H1 (cell line): Measurements from ENCODE around the gene GABPB2. TPM values are rescaled to one million over a fixed set of nuclear protein-coding genes. Genes with fewer than 3 reads are reported as not detected.

ENCODE experiments used
- CTCF ChIA-PET: fragments of 300-600 bp; sonication (Branson Sonifier 250); formaldehyde crosslinking; loops from one replicate; lab custom pipeline; 2021; ENCODE audit not compliant: partially characterized antibody; lab: Charles Lee
- POLR2A ChIA-PET: fragments of 300-600 bp; sonication (Branson Sonifier 250); formaldehyde crosslinking; loops from one replicate; lab custom pipeline; 2021; ENCODE audit warnings: inconsistent platforms; ENCODE audit not compliant: partially characterized antibody; lab: Charles Lee
- DNase-seq, 2 experiments: peaks; one replicate each; pipeline versions ENCODE4 v3.0.0 to v3.0.0-alpha.2; 2010 to 2022; ENCODE audit warnings: low spot score in 2 of 2, low read depth in 1 of 2, mixed read lengths in 1 of 2
- FAIRE-seq: peaks from 2 replicates; lab custom pipeline; 2011; peaks lifted over from hg19 to GRCh38; lab: Jason Lieb, UNC
- H2AFZ ChIP-seq: 2 replicates; pipeline ENCODE4 v1.8.1; 2012; ENCODE audit warnings: low read length, inconsistent platforms
- H2AK5ac ChIP-seq: 2 replicates; pipeline ENCODE4 v1.6.1; 2013; ENCODE audit warnings: low read depth, low read length
- H2BK120ac ChIP-seq: replicated peaks from 2 replicates; pipeline ENCODE3; 2013; ENCODE audit warnings: low read depth, low read length, inconsistent platforms
- H2BK12ac ChIP-seq: 2 replicates; pipeline ENCODE4 v1.6.1; 2013; ENCODE audit warnings: low read depth, low read length
- H2BK15ac ChIP-seq: 2 replicates; pipeline ENCODE4 v1.6.1; 2013; ENCODE audit warnings: low read length
- H2BK20ac ChIP-seq: 2 replicates; pipeline ENCODE4 v1.6.1; 2013; ENCODE audit warnings: low read length
- H2BK5ac ChIP-seq: 2 replicates; pipeline ENCODE4 v1.6.1; 2013; ENCODE audit warnings: low read depth, low read length
- H3K14ac ChIP-seq: 2 replicates; pipeline ENCODE4 v1.6.1; 2013; ENCODE audit warnings: inconsistent platforms; ENCODE audit not compliant: insufficient read length
- H3K18ac ChIP-seq: 2 replicates; pipeline ENCODE4 v1.6.1; 2013; ENCODE audit warnings: low read length; ENCODE audit errors: extremely low read depth
- H3K23ac ChIP-seq: 2 replicates; pipeline ENCODE4 v1.6.1; 2013; ENCODE audit warnings: inconsistent platforms; ENCODE audit not compliant: insufficient read length
- H3K23me2 ChIP-seq: 2 replicates; pipeline ENCODE4 v1.6.1; 2013; ENCODE audit warnings: low read depth, low read length
- H3K27ac ChIP-seq: 2 replicates; pipeline ENCODE4 v1.6.1; 2011; ENCODE audit warnings: low read depth, low read length, inconsistent platforms
- H3K27me3 ChIP-seq, 4 experiments: replicated peaks in 1 of 4; 1 replicate in 1 of 4; 2 replicates in 3 of 4; pipeline versions ENCODE4 v1.6.1 to v1.8.1; 2011 to 2013; ENCODE audit warnings: low read length in 3 of 4, mild to moderate bottlenecking in 3 of 4, inconsistent platforms in 2 of 4, mixed read lengths in 2 of 4, moderate library complexity in 1 of 4; ENCODE audit not compliant: control insufficient read depth in 3 of 4, insufficient read depth in 3 of 4; ENCODE audit errors: extremely low read depth in 1 of 4
- H3K36me3 ChIP-seq, 4 experiments: 2 replicates each; pipeline versions ENCODE4 v1.6.1 to v1.8.1; 2011 to 2013; ENCODE audit warnings: mild to moderate bottlenecking in 4 of 4, low read length in 3 of 4, moderate library complexity in 2 of 4, control low read depth in 1 of 4, inconsistent platforms in 1 of 4; ENCODE audit not compliant: insufficient read depth in 4 of 4, control insufficient read depth in 2 of 4
- H3K4ac ChIP-seq: replicated peaks from 2 replicates; pipeline ENCODE3; 2013; ENCODE audit warnings: low read length, low read depth, mixed read lengths, inconsistent platforms; ENCODE audit not compliant: insufficient read length
- H3K4me1 ChIP-seq, 4 experiments: replicated peaks in 1 of 4; 1 replicate in 1 of 4; 2 replicates in 3 of 4; pipeline versions ENCODE4 v1.6.1 to v1.8.1; 2011 to 2013; ENCODE audit warnings: low read length in 3 of 4, inconsistent platforms in 2 of 4, mixed read lengths in 1 of 4; ENCODE audit not compliant: insufficient read depth in 4 of 4, control insufficient read depth in 3 of 4
- H3K4me2 ChIP-seq, 2 experiments: 2 replicates each; pipeline versions ENCODE4 v1.6.1 to v1.8.1; 2011 to 2013; ENCODE audit warnings: low read depth in 2 of 2, low read length in 2 of 2, control low read depth in 1 of 2, inconsistent platforms in 1 of 2, mild to moderate bottlenecking in 1 of 2; ENCODE audit not compliant: insufficient read depth in 1 of 2
- H3K4me3 ChIP-seq, 4 experiments: fragments of 200-600, 300-600 bp in 1 of 4; sonication (generic), shearing (Covaris generic), sonication (Bioruptor Twin) in 1 of 4; 2 replicates each; pipeline versions ENCODE4 v1.5.1 to v1.8.1; 2011 to 2016; ENCODE audit warnings: low read length in 4 of 4, low read depth in 3 of 4, control low read depth in 2 of 4, inconsistent platforms in 2 of 4, mild to moderate bottlenecking in 2 of 4, mixed read lengths in 1 of 4, moderate library complexity in 1 of 4; ENCODE audit not compliant: insufficient read depth in 2 of 4; ENCODE audit errors: extremely low read depth in 1 of 4
- H3K56ac ChIP-seq: replicated peaks from 2 replicates; pipeline ENCODE3; 2013; ENCODE audit warnings: low read depth, mild to moderate bottlenecking, mixed read lengths, low read length, inconsistent platforms; ENCODE audit not compliant: insufficient read length
- H3K79me1 ChIP-seq: 2 replicates; pipeline ENCODE4 v1.6.1; 2013; ENCODE audit warnings: low read depth, low read length, control low read depth
- H3K79me2 ChIP-seq, 2 experiments: 2 replicates each; pipeline versions ENCODE4 v1.6.1 to v1.8.1; 2012 to 2013; ENCODE audit warnings: low read length in 2 of 2, mild to moderate bottlenecking in 2 of 2, inconsistent platforms in 1 of 2; ENCODE audit not compliant: insufficient read depth in 2 of 2, control insufficient read depth in 1 of 2
- H3K9ac ChIP-seq, 4 experiments: replicated peaks in 1 of 4; 1 replicate in 1 of 4; 2 replicates in 3 of 4; pipeline versions ENCODE4 v1.6.1 to v1.8.1; 2011 to 2013; ENCODE audit warnings: low read depth in 3 of 4, low read length in 3 of 4, control low read depth in 2 of 4, mild to moderate bottlenecking in 2 of 4, moderate library complexity in 2 of 4, inconsistent platforms in 1 of 4; ENCODE audit errors: extremely low read depth in 1 of 4
- H3K9me3 ChIP-seq, 2 experiments: 2 replicates each; pipeline versions ENCODE4 v1.6.1 to v1.8.1; 2012 to 2013; ENCODE audit warnings: mild to moderate bottlenecking in 2 of 2, moderate library complexity in 2 of 2, control low read depth in 1 of 2, inconsistent platforms in 1 of 2, low read depth in 1 of 2, low read length in 1 of 2, mixed read lengths in 1 of 2; ENCODE audit not compliant: insufficient read depth in 2 of 2
- H4K20me1 ChIP-seq, 2 experiments: replicated peaks in 1 of 2; 2 replicates each; pipeline versions ENCODE3 to v1.8.1; 2011 to 2013; ENCODE audit warnings: inconsistent platforms in 2 of 2, low read length in 2 of 2, mild to moderate bottlenecking in 1 of 2; ENCODE audit not compliant: insufficient read depth in 2 of 2, control insufficient read depth in 1 of 2
- H4K5ac ChIP-seq: 2 replicates; pipeline ENCODE4 v1.6.1; 2013; ENCODE audit warnings: low read length, low read depth, mixed read lengths, inconsistent platforms; ENCODE audit not compliant: insufficient read length
- H4K8ac ChIP-seq: 2 replicates; pipeline ENCODE4 v1.8.0; 2013; ENCODE audit warnings: mild to moderate bottlenecking, moderate library complexity, low read length, inconsistent platforms; ENCODE audit not compliant: insufficient read depth; ENCODE audit errors: extremely low read depth
- H4K91ac ChIP-seq: replicated peaks from 2 replicates; pipeline ENCODE3; 2013; ENCODE audit warnings: low read length, mixed read lengths, inconsistent platforms; ENCODE audit not compliant: insufficient read length
- ASH2L ChIP-seq: fragments of 200-600, 300-600 bp; sonication (generic); IDR thresholded peaks from one replicate; pipeline ENCODE4 v1.7.1; 2017; ENCODE audit warnings: low read length
- CBX8 ChIP-seq: fragments of 300-800, 300-1000 bp; sonication (generic); IDR thresholded peaks from 2 replicates; pipeline ENCODE4 v1.7.1; 2016; ENCODE audit warnings: low read depth, low read length, borderline replicate concordance
- CEBPB ChIP-seq: IDR thresholded peaks from 2 replicates; pipeline ENCODE4 v1.6.1; 2012; ENCODE audit warnings: low read depth, low read length
- HDAC6 ChIP-seq: IDR thresholded peaks from one replicate; pipeline ENCODE4 v1.7.1; 2012; ENCODE audit warnings: low read depth, mild to moderate bottlenecking, inconsistent platforms, low read length, moderate library complexity
- POLR2A ChIP-seq, 2 experiments: IDR thresholded peaks; 1 replicate in 1 of 2; 2 replicates in 1 of 2; pipeline ENCODE4 v1.6.1; 2011; ENCODE audit warnings: low read depth in 2 of 2, low read length in 2 of 2, mild to moderate bottlenecking in 2 of 2; ENCODE audit errors: control extremely low read depth in 1 of 2
- POU5F1 ChIP-seq: IDR thresholded peaks from 2 replicates; pipeline ENCODE4 v1.6.1; 2011; ENCODE audit warnings: low read depth, mild to moderate bottlenecking, low read length, moderate library complexity
- RFX5 ChIP-seq: IDR thresholded peaks from 2 replicates; pipeline ENCODE4 v1.6.1; 2011; ENCODE audit warnings: low read depth, low read length, improper control_type of control experiment, borderline replicate concordance
- SIRT6 ChIP-seq: IDR thresholded peaks from one replicate; pipeline ENCODE4 v1.7.1; 2012; ENCODE audit warnings: low read length, inconsistent platforms
- SP2 ChIP-seq: IDR thresholded peaks from 2 replicates; pipeline ENCODE4 v1.6.1; 2012; ENCODE audit warnings: mild to moderate bottlenecking, low read length, inconsistent platforms
- TBP ChIP-seq: IDR thresholded peaks from 2 replicates; pipeline ENCODE4 v1.6.1; 2011; ENCODE audit warnings: low read depth, low read length, improper control_type of control experiment
- TEAD4 ChIP-seq: IDR thresholded peaks from 2 replicates; pipeline ENCODE4 v1.6.1; 2012; ENCODE audit warnings: low read depth, low read length, inconsistent platforms, mixed read lengths
- USF2 ChIP-seq: IDR thresholded peaks from 2 replicates; pipeline ENCODE4 v1.6.1; 2011; ENCODE audit warnings: low read length, improper control_type of control experiment
- WGBS, 2 experiments: shearing (Covaris generic) in 1 of 2; methylation state at CpG; one replicate each; pipeline versions ENCODE4 v1.1.6 to v1.1.7; 2013 to 2015; ENCODE audit warnings: low lambda C conversion rate in 2 of 2, mixed read lengths in 2 of 2, inconsistent platforms in 1 of 2, low coverage in 1 of 2, missing lambda C conversion rate in 1 of 2; ENCODE audit not compliant: insufficient replicate concordance in 2 of 2, insufficient coverage in 1 of 2, insufficient read length in 1 of 2; ENCODE audit errors: extremely low coverage in 1 of 2, missing lambda C conversion rate in 1 of 2; 5-methylcytosine and 5-hydroxymethylcytosine counted together
- polyA plus RNA-seq, 7 experiments: library from polyadenylated mRNA; depleted of rRNA in 3 of 7; stranded (reverse) in 5 of 7; unstranded in 2 of 7; fragments of >200 nt in 5 of 7; fragments of 200-250 nt in 2 of 7; gene quantifications; 1 replicate in 5 of 7; 2 replicates in 1 of 7; 4 replicates in 1 of 7; pipeline versions ENCODE4 v1.2.1 to v1.2.3, GENCODE V29; 2011 to 2013; ENCODE audit warnings: missing spikeins in 2 of 7, mixed read lengths in 2 of 7
- total RNA-seq: library from RNA; stranded (reverse); fragmentation: NEBNext Ultra II Directional; extraction: Animal tissue kit (Norgen Biotek cat#: 25700); gene quantifications from 2 replicates; pipeline ENCODE4 v1.2.1, GENCODE V29; 2021

The GABPB2 gene
- total and polyA plus RNA-seq, 2 of the 8 experiments (the other 6 are each of a cell fraction or from before 2014, with no cell fraction given) = 1.8 to 2.4 TPM

GRCh38 chr1:151166505-151166956 lies 96.0 kb downstream of the GABPB2 start:
- POLR2A ChIA-PET = interaction anchor here (0.6 to 2.4 kb wide), 12 partner anchors 9 to 119 kb away, joined by 3 to 13 read pairs (median 4); partner anchors contain the start of genes PSMD4 and TMOD4
- TF ChIP-seq CEBPB (no peak), SP2 (no peak), POLR2A (IDR thresholded peaks at IDR 0.05; ENCODE audit: control extremely low read depth in 1 of 2, low read depth in 2 of 2, low read length in 2 of 2) (no peak), TEAD4 (no peak), POU5F1 (no peak), TBP (no peak), CBX8 (no peak), HDAC6 (no peak), RFX5 (no peak), SIRT6 (no peak), USF2 (no peak), ASH2L (no peak)
- H2BK120ac ChIP-seq = no peak overlapping the region
- no peak overlapping the region for H2BK12ac ChIP-seq
- H3K14ac ChIP-seq = no peak overlapping the region
- no peak overlapping the region for H3K23ac ChIP-seq
- H3K4me2 ChIP-seq = peak overlapping the region; percentile 86 to 89
- H4K20me1 ChIP-seq = no peaks in the 10 kb centered on the region
- no peaks in the 10 kb centered on the region for H3K27me3 ChIP-seq
- peaks cover 17% of the 10 kb centered on the region for H3K23me2 ChIP-seq
- peaks cover 5 to 10% (median 5%) of the 10 kb centered on the region in 4 experiments for H3K4me1 ChIP-seq
- FAIRE-seq (no peak), DNase-seq (no peak)
- peak overlapping the region; percentile 78 to 81 (median 80) for H3K9ac ChIP-seq
- H2BK5ac ChIP-seq = peak overlapping the region; percentile 73
- no peaks in the 10 kb centered on the region for H3K9me3 ChIP-seq
- peak overlapping the region; percentile 90; the same call in 1 of the 2 replicates for H2AFZ ChIP-seq
- 17% methylated on average over 12 of the region's 15 CpGs; no CpG with 5 or more reads in 1 of the 2 experiments for WGBS, 2 experiments
- H2BK20ac ChIP-seq = no peak overlapping the region
- H4K5ac ChIP-seq = no peak overlapping the region
- 0 out of 2 replicates have a peak, but pooled peaks cover 3% of the 10 kb centered on the region for H3K79me1 ChIP-seq
- H3K56ac ChIP-seq = peak overlapping the region; percentile 56
- H3K4ac ChIP-seq = no peak overlapping the region
- H2BK15ac ChIP-seq = no peak overlapping the region
- peak overlapping the region; percentile 41 for H3K27ac ChIP-seq
- CTCF ChIA-PET = interaction anchor here (1.0 to 2.7 kb wide), 4 partner anchors 9 to 56 kb away, joined by 3 to 10 read pairs (median 5); partner anchors contain the start of gene TMOD4
- peak overlapping the region; percentile 80 to 99 (median 95) for H3K4me3 ChIP-seq
- H4K8ac ChIP-seq = 0 out of 2 replicates have a peak overlapping the region, but pooled peaks have one; percentile 42
- H3K79me2 ChIP-seq = peaks cover 0 to 12% of the 10 kb centered on the region in 2 experiments; a peak in 2 of 4 replicates
- no peak overlapping the region for H4K91ac ChIP-seq
- no peak overlapping the region for H3K18ac ChIP-seq
- H2AK5ac ChIP-seq = no peak overlapping the region; the same call in 1 of the 2 replicates
- H3K36me3 ChIP-seq = peaks cover 0 to 12% (median 4%) of the 10 kb centered on the region in 4 experiments; a peak in 5 of 8 replicates
